OCI-LY7 (cell line): ENCODE data around the gene OSBPL7.

Experiments used
- EZH2phosphoT487 ChIP-seq: fragments of 200-600 bp; sonication (generic); IDR thresholded peaks from 2 replicates; pipeline ENCODE4 v1.6.1; 2018; ENCODE audit warnings: low read depth, borderline replicate concordance, mild to moderate bottlenecking, mixed run types, antibody characterized with exemption, low read length, moderate library complexity, mixed read lengths
- TF ChIP-seq, protein P1 (sequence below): fragments of 200-600 bp; sonication (generic); conservative IDR thresholded peaks from 2 replicates; pipeline ENCODE4 v1.5.1; 2014; ENCODE audit warnings: mild to moderate bottlenecking, antibody characterized with exemption, low read length, moderate library complexity, mixed read lengths

DNA sequence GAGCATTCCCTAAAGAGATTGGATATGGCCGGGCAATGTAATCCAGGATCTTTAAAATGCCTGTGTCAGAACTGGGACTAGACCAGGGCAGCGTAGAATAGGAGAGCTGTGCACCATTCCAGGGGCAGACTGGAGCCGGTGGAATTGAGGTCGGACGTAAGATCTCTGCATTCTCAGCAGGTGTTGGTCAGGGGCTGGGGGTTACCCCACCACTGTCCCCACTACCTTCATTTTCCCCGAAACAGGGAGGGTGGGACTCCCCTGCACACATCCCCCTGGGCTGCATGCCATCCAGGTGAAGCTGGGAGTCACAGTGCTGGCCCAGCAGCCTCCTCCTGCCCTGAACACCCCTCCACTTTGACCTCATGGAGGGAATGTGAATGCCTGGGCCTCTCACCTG lies 17.8 kb downstream of the OSBPL7 start:
- TF ChIP-seq, protein P1, sequence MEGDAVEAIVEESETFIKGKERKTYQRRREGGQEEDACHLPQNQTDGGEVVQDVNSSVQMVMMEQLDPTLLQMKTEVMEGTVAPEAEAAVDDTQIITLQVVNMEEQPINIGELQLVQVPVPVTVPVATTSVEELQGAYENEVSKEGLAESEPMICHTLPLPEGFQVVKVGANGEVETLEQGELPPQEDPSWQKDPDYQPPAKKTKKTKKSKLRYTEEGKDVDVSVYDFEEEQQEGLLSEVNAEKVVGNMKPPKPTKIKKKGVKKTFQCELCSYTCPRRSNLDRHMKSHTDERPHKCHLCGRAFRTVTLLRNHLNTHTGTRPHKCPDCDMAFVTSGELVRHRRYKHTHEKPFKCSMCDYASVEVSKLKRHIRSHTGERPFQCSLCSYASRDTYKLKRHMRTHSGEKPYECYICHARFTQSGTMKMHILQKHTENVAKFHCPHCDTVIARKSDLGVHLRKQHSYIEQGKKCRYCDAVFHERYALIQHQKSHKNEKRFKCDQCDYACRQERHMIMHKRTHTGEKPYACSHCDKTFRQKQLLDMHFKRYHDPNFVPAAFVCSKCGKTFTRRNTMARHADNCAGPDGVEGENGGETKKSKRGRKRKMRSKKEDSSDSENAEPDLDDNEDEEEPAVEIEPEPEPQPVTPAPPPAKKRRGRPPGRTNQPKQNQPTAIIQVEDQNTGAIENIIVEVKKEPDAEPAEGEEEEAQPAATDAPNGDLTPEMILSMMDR: no peak
- no peak for TF ChIP-seq EZH2phosphoT487
